Fibroblast of gingiva (primary cell): Measurements from ENCODE around the gene DLK1.

ENCODE experiments used
- DNase-seq: peaks from one replicate; pipeline ENCODE4 v3.0.0-alpha.2; 2011; ENCODE audit warnings: low read depth

DLK1 gene

GRCh38 chr14:100714258-100714892 is 12.3 kb upstream of the DLK1 start:
- no peak for DNase-seq

- no peak for DNase-seq
Measured at GRCh38 chr14:100715332-100715731, 11.4 kb upstream of the DLK1 start.

GRCh38 chr14:100715803-100716202 is 10.9 kb upstream of the DLK1 start:
- DNase-seq = no peak

- no peak for DNase-seq
Measured at GRCh38 chr14:100717386-100717785, 9.3 kb upstream of the DLK1 start.

- DNase-seq = no peak
Measured at GRCh38 chr14:100719976-100720520, 6.6 kb upstream of the DLK1 start.

GRCh38 chr14:100721568-100721967 is 5.1 kb upstream of the DLK1 start:
- no peak for DNase-seq

- no peak for DNase-seq
Measured at GRCh38 chr14:100722367-100722766, 4.3 kb upstream of the DLK1 start.

GRCh38 chr14:100723135-100723829 is 3.4 kb upstream of the DLK1 start:
- DNase-seq = no peak

GRCh38 chr14:100723830-100724437 is 2.8 kb upstream of the DLK1 start:
- no peak for DNase-seq

GRCh38 chr14:100724536-100724935 is 2.2 kb upstream of the DLK1 start:
- DNase-seq = no peak

GRCh38 chr14:100725587-100726387 is 905 bp upstream of the DLK1 start:
- no peak for DNase-seq

- DNase-seq = no peak
Measured at GRCh38 chr14:100727086-100727872, 587 bp downstream of the DLK1 start.

- no peak for DNase-seq
Measured at GRCh38 chr14:100727873-100728240, 1.2 kb downstream of the DLK1 start.

GRCh38 chr14:100728962-100729361 is 2.3 kb downstream of the DLK1 start:
- no peak for DNase-seq

- DNase-seq = no peak
Measured at GRCh38 chr14:100729982-100730381, 3.3 kb downstream of the DLK1 start.

- DNase-seq = no peak
Measured at GRCh38 chr14:100730581-100730980, 3.9 kb downstream of the DLK1 start.

GRCh38 chr14:100731011-100731670 is 4.4 kb downstream of the DLK1 start:
- no peak for DNase-seq

- no peak for DNase-seq
Measured at GRCh38 chr14:100731846-100732765, 5.4 kb downstream of the DLK1 start.

GRCh38 chr14:100732766-100733100 is 6.0 kb downstream of the DLK1 start:
- DNase-seq = no peak
